GM12872 (cell line): ENCODE data around the gene PANK3.

Experiments used
- TF ChIP-seq, protein P1 (sequence below): IDR thresholded peaks from 3 replicates; pipeline ENCODE4 v1.5.1; 2011; ENCODE audit warnings: low read depth, mild to moderate bottlenecking, low read length, moderate library complexity; ENCODE audit not compliant: insufficient read depth

PANK3 gene

DNA sequence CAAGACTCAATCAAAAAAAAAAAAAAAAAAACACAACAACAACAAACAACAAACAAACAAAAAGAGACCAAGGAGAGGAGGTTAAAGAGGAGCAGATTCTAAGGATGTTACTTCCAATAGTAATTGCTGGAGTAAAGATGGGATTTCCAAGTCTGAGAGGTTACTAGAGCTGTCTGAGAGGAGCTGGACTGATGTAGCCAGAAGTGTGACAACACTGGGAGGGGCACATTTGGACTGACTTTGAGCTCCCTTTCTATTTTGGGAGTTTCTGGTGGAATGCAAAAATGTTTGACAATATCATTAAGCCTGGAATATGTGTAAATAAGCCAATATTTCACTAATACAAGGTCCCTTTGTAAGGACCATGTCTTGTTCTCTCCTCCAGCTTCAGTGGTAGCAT lies 25.3 kb upstream of the PANK3 start:
- TF ChIP-seq, protein P1, sequence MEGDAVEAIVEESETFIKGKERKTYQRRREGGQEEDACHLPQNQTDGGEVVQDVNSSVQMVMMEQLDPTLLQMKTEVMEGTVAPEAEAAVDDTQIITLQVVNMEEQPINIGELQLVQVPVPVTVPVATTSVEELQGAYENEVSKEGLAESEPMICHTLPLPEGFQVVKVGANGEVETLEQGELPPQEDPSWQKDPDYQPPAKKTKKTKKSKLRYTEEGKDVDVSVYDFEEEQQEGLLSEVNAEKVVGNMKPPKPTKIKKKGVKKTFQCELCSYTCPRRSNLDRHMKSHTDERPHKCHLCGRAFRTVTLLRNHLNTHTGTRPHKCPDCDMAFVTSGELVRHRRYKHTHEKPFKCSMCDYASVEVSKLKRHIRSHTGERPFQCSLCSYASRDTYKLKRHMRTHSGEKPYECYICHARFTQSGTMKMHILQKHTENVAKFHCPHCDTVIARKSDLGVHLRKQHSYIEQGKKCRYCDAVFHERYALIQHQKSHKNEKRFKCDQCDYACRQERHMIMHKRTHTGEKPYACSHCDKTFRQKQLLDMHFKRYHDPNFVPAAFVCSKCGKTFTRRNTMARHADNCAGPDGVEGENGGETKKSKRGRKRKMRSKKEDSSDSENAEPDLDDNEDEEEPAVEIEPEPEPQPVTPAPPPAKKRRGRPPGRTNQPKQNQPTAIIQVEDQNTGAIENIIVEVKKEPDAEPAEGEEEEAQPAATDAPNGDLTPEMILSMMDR = no peak

DNA sequence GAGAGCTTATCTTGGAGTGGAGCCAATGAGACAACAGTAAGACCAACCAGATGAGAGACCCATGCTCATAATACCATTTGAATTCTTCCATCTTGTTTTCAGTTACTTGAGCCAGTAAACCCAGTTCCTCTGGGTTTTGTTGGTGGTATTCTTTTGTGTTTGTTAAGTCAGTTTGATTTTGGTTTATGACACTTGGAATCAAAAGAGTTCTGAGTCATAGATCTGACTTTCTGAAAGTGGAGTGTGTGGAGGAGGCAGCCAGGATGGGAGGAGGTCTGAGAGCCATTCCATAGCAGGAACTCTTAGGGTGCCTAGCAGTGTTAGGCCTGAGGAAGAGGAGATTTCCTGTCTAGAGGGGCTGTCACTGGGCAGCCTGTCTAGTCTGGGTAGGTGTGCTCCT lies 24.6 kb upstream of the PANK3 start:
- TF ChIP-seq, protein P1 = no peak

DNA sequence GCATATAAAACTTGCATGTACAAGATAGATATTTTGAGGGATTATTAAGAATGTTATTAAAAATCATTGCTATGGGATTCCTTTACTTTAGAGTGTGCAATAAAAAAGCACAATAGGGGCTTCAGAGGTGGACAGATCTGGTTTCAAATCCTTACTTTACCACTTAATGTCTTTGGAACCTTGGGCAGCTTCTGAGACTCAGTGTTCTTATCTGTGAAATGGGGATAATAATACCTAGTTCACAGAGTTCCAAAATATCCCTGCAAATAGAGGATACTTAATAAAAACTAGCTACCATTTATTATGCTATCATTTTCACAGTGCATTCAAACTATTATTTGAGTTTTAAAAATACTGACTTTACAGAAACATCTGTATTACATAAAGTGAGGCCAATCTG lies 23.3 kb upstream of the PANK3 start:
- TF ChIP-seq, protein P1 = no peak

DNA sequence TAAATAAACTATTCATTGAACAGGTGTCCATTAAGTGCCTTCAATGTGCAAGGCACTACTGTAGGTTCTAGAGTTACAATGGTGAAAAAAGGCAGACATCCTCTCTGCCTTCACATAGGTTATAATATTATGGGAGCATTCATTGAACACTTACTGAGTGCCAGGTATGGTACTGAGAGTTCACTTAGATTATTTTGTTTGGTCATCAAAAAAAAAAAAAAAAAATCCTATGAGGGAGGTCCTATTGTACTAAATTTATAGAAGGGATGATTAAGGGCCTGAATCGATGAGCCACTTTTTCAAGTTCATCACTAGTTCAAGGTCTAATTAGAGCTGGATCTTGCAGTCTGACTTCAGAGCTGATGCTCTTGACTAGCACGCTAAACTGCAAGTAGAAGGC lies 22.8 kb upstream of the PANK3 start:
- TF ChIP-seq, protein P1 = no peak

DNA sequence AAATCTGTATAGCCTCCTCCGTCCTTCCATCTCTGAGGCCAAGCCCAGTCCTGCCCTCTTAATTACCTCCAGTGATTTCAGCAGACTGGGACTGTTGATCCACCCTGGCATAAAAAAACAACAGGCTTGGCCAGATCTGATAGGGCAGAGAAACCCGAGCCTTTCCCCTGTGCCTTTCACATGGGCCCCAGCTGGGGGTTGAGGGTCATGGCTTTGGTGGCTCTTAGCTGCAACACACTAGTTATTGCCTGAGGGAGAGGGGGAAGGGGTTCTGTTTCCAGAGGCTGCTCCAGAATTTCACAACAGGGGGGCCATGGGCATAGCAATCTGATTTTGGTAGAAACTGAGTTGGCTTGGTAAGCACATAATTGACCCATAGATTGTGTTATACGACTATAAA lies 21.2 kb upstream of the PANK3 start:
- TF ChIP-seq, protein P1 = no peak

DNA sequence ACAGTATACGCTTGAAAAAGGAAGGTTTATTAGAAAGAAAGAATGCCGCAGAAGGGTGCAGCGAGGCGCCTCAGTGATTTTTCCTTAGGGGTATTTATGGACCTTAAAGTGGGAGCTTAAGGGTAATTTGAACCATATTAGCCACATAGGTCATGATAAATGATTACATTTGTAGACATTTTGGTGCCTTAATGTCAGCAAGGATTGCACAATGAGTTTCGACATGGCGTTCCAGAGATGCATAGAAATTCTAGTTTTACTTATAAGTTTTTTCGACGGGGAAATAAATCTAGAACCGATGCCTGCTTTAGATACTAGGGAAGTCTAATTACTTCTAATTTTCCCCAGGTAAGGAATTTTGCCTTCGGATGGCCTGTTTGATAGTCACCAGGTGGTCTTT lies 20.7 kb upstream of the PANK3 start:
- TF ChIP-seq, protein P1 = no peak

DNA sequence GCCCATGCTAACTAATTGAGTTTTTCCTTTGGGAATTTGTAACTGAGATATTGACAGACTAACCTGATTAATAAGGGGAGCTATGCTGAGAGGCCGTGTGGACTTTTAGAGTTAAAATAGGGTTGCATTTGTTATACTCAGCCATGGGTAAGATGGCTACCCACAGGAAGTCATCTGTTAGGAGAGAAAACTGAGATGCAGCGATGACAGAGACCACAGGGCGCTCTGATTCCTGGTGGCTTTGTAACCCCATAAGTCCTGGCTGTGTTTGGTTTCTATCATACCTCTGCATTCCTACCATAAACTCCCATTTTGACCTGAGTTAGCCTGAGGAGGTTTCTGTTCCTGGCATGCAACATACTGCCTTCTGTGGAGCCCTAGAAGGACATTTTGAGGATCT lies 19.5 kb upstream of the PANK3 start:
- TF ChIP-seq, protein P1 = no peak

DNA sequence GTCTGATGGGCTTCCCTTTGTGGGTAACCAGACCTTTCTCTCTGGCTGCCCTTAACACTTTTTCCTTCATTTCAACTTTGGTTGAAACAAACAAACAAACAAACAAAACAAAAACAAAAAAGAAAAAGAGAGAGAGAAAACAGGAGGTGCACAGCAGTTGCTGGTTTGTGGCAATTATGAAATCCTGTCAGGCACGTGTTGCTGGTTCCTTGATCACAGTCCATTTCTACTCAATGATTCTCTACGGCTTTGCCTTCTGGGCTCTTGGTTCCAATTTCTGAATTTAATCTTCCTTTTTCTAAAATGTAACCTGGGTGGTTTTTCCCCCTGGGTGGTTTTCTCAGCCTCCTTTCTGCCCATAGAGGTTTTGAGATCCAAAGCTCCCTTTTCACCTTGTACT lies 17.8 kb upstream of the PANK3 start:
- TF ChIP-seq, protein P1 = no peak
